GM20431 (cell line): Measurements from ENCODE around the gene NT5C3A.
"Not testable (repeated sequence)": the region's sequence is repeated elsewhere in the genome, so short reads cannot be mapped to it uniquely, and the experiment has no call there.

Experiments used
- in situ Hi-C: fragments of 300-500 bp; cut with MseI, MboI; formaldehyde crosslinking; loops from one replicate; pipeline ENCODE4 v1.15.0; 2020; ENCODE audit warnings: low sequenced_read_pairs; ENCODE audit not compliant: unreplicated experiment

NT5C3A gene

DNA sequence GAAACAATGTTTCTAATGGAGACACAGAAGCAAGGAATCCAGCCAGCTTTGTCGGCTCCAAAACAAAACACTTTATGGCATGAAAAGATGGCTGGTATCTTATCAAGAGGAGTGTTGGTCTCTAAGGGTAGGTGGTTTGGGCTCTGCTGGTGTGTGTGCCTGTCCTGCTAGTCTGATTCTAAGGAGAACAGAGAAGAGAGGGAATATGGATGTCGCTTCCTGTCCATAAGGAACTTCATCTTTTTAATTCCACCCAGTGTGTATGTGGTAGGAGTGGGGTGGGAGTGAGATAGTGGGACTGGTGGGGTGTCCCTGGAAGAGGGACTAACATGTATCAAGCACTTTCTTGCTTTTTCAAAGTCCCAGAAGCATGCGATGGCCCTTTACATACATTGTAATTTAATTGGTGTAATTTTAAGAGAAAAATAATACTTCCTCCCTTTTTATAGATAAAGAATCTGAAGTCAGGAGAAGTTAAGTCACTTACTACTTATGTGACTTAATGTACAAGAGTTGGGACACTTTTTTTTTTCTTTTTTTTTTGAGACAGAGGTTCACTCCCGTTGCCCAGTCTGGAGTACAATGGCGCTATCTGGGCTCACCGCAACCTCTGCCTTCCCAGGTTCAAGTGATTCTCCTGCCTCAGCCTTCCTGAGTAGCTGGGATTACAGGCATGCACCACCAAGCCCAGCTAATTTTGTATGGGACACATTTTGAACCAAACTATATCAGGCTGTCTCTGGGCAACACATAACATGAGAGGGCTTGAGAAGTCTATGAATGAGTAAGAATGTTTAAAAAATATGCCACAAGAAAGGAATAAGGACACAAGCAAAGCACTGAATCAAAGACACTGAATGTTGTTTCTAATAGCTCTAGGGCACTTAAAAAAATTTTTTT is 18.8 kb downstream of the NT5C3A start:
- in situ Hi-C loops, result no loop called here

DNA sequence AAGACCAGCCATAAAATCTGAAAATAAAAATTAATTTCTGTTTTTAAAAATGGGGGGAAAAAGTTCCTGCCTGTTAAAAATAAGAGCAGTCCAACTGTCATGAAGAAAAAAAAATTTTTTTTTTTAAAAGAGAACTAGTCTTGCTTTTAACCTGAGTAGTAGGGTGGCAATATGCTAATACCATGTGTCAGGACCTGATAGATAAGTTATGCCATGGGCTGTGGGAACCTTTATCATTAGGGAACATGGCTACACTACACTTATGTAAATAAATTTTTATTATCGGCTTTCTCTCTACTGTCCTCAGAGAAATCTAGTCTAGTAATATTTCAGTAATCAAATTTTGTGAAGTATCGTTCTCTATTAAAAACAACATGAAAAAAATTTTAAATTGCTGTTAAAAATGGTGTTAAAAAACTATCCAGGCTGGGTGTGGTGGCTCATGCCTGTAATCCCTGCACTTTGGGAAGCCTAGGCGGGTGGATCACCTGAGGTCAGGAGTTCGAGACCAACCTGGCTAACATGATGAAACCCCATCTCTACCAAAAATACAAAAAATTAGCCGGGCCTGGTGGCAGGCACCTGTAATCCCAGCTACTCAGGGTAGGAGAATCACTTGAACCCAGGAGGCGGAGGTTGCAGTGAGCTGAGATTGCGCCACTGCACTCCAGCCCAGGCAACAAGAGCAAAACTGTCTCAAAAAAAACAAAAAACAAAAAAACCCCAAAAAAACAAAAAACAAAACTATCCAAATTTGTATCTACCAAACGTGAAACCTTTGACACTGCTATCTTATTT is 20.7 kb downstream of the NT5C3A start:
- in situ Hi-C loops, result no loop called here

DNA sequence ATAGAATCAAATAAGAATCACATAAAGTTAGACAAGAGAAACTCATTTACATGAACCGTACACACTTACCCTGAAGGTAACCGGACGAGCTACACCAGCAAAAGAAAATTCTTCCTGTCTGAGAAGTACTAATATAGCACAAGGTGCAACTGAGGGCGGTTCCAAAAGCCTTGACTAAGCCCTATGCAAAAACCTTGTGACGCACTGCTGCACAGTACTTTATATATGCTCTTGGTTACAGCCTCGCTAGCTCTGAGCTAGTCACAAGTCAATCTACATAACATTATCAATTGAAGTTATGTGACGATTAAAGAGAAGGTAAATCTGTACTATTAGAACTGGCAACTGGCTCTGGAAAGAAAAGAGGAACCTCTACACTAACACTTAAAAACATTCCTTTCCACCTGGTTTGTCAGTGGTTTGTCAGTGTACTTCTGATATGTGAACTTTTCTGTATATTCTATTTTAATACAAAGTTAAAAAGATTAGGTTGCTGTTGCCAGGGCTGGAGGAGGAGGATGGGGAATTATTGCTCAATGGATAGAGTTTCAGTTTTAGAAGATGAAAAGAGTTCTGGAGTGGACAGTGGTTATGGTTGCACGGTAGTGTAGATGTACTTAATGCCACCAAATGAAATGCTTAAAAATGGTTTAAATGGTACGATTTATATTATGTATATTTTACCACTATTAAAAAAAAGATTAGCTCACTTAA is 21.6 kb downstream of the NT5C3A start:
- in situ Hi-C loops, result no loop called here

DNA sequence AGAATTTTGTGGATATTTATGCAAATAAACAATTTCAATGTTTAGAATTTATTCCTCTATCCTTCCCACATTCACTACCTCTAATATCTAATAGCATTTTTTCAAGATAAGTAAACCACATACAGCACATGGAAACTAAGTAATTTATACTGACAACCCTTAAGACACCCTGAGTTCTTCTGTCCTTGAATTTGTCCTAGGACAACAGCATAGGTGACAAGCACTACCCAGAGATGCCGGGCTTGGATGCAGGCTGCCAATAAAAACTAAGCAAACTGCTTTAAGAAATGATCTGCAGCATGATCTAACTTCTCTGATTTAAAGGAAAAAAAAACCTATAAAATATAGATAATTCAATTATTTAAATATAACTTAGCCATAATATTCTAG is 22.7 kb downstream of the NT5C3A start:
- in situ Hi-C loops, result no loop called here

DNA sequence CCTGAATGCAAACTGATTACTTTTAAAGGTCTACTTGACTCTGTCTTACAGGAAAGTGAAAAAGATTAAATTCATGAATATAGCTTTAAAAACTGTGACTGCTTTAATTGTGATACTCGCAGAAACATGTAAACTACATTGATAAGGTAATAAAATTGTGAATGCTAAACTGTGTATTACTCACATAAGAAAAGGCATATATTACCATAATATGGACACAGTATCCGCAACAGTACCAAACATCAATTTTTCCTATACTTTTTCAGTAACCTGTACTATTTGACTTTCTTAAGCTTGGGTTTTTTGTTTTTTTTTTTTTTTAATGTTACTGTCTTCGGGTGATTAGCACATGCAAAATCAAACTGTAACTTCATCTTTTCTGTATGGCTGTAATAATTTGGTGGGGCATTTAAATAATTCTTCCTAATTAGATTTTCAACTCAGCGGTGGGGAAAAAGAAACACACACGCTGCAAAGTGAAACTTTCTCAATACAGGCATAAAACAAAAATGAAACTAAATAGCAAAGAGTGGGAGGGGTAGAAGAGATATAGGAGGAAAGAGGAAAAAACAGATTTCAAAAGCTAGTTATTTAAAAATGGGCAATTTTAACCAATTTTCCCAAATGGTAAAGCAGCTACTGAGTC is 23.2 kb downstream of the NT5C3A start:
- in situ Hi-C loops, result no loop called here

DNA sequence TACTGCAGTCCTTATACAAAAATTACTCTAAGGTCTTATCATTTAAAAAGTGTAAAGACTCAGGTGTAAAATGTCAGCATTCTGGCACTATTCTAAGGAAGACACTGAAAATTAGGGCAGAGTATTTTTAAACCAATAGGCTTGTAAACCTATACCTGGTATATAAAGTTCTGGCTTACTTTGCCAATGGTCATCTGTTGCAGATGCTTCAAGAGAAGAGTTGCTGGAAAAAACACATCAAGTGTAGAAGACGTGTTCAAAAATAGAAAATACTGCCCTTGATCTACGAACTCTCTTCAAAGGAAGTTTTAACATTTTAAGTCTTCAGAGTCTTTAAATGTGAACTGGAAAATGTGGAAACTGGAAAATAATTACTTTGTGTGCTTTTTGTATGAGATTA is 23.9 kb downstream of the NT5C3A start:
- in situ Hi-C loops, result no loop called here

DNA sequence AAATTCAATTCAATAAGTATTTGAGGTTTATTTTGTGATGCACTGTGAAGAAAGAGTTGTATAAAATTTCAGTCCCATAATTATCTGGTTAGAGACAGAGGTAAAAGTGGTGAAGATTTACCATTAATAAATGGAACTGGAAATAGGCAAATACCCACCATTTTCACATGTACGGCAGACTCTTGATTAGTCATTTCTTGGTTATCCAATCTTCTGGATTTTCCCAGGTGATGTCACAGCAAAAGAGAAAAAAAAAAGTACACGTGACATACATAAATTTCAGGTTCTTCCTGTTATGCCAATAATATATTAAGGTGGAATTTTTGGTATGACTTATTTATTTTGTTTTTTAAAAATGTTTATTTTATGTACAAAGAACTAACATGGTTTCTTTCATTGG is 26.8 kb downstream of the NT5C3A start:
- in situ Hi-C loops, result no loop called here

DNA sequence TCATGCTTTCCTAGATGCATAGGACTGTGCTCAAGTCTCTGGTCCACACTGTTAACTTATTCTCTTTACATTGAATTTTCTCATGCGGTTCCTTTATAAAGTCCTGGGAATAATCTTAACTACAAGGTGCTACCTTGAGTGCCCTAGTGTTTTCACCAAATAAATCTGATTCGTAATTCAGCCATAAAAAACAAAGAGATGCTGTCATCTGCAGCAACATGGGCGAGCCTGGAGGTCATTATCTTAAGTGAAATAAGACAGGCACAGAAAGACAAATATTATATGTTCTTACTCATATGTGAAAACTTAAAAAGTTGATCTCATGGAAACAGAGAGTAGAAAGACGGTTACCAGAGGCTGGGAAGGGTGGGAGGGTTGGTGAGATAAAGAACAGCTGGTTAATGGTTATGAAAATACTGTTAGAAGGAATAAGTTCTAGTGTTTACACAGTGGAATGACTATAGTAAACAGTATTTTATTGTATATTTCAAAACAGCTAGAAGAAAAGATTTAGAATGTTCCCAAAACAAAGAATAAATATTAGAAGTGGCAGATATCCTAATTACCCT is 38.3 kb downstream of the NT5C3A start:
- in situ Hi-C loops, result no loop called here

DNA sequence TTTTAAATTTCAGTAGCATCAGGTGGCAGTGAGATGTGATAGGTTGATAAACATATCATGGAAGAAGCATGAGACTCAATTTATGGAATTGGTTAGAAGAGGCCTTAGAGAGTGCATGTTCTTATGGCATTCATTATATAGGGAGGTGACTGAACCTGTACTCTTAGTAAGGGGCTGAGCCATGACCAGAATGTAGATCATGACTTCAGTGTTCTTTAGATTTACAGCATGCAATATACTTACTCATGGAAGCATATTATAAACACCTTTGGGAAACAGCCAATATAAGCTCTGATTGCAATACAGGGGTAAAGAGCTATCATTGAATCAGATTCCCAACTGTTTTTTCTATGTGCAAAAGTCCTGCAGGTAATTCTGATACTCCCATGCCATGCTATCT is 50.2 kb downstream of the NT5C3A start:
- in situ Hi-C loops, result no loop called here

DNA sequence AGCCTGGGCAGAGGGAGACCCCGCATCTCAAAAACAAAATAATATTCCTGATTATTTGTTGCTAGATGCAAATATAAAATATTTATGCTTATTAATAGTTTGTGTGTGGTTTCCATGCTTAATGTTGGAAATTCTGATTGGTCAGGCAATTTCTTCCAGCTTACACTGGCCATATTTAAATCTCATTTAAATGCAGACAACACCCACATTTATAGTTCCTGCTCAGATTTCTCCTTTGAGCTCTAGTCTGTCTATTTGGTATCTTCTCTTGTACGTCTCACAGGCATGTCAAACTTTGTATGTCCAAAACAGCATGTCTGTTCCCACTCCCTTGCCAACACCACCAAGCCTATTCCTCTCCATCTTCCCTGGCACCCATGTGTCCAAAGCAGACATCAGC is 52.8 kb downstream of the NT5C3A start:
- in situ Hi-C loops, result no loop called here

DNA sequence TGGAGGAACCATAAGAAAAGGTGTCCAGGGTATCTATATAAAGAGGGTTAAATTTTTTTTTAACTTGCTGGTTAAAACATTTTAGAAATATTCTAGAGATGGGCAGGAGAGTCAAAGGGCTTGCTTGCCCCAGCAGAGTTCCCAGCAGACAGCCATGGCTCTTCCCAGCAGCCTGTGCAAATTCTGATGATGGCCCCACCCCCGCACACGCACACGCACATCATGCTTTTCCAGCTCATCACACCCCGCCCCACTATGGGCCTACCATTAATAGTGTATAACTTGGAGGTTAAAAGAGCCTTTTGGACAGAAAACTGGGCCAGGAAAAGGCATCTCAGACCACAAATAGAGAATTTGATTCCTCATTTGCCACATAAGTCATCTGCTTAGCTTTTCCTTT is 56.9 kb downstream of the NT5C3A start:
- in situ Hi-C loops, result not testable (repeated sequence)

DNA sequence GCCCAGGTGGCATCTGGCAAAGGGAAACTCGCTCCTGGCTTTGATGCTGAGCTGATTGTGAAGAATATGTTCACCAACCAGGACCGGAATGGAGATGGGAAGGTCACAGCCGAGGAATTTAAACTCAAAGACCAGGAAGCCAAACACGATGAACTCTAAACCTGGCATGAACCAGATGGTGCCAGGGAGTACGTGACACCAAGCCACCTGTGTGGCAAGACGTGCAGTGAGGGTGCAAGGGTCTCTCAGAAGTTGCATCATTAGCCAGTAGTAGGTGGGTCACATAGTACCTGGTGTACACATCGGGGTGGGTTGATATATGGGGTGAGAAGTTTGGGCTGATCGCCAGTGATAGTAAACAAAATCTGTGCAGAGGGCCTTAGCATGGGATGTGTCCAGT is 57.4 kb downstream of the NT5C3A start:
- in situ Hi-C loops, result not testable (repeated sequence)

DNA sequence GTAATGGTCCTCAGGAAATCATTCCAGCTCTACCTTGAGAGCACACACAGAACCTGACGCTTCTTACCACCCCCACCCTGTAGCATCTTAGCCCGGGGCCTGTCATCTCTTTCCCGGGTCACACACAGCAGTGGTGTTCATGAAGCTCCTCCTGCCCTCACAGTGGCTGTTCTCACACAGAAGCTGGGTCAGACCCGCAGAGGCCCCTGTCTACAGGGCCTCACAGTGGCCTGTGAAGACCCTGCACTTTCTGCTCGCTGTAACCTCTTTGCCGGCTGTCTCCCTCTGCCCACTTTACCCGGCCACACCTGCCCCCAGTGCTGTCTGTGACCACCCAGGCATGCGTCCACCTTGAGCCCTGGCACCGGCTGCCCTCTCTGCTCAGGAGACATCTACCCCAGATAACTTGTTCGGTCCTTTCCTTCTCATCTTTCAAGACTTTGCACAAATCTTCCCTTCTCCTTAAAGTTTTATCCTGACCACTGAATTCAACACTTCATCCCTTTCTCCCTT is 58.4 kb downstream of the NT5C3A start:
- in situ Hi-C loops, result not testable (repeated sequence)

DNA sequence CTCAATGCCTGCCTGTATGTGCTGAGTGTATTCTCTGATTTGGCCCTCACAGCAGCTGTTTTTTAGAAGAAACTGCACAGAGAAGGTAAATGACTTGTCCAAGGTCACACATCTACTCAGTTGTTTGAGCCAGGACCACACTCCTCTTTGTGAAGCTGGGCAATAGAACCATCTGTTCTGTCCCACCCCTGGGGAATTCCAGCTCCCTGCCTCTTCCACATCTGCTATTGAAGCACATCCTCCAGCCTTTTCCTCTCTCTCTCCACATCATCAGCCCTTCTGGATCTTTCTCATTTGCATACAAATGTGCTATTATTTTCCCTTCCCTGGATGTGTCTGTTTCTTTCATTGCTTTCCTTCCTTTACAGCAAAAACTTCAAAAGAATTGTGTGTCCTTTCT is 59.5 kb downstream of the NT5C3A start:
- in situ Hi-C loops, result not testable (repeated sequence)

DNA sequence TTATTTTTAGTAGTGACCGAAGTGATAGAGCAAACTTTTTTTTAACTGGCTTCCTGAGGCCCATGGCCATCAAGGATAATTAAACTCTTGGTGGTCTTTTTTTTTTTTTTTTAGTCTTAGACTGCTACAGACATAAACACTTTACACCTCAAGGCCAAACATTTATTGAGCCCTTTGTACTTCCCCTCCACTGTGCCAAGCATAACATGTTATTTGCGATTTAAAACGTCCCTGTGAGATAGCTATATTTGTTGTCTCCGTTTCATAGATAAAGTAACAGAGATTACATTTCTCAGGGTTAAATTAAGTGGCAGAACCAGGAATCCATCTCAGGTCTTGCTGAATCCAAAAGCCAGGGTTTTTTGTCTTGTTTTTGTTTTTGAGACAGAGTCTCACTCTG is 63.2 kb downstream of the NT5C3A start:
- in situ Hi-C loops, result not testable (repeated sequence)

DNA sequence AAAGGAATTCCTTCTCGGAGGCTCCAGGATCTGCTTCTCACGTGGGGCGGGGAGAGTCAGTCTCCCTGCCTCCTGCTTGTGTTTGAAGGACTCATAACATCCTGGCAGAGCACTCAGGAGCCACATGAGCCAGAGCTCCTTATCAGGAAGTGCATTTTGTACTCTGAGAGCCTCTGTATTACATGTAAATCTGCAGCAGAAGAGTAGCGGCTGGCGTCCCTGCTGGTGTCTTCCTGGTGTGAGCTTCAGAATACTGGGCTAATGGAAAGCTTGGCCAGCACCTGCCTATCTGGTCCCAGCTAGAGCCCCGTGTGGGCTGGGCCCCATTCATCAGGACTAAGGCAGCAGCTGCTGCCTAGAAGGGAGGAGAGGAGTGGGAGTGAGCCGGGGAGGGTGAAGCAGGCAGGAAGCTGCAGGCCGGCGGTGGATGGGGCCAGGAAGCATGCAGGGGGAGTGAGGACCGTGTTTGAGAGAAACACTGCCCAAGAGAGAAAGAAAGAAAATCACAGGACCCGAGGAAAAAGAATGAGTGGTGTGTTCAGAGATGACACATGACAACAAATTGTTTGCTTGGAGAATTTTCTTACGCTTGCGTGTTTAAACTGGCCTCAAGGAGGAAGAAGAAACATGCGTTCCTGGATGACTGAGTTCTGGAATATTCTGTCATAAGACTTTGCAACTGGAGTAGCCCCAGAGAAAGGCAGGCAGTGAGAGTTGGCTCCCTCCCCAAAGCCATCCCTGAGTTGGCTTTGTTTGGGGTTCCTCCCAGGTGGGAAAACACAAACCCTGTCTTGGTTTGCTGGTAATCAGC is 64.0 kb downstream of the NT5C3A start:
- in situ Hi-C loops, result not testable (repeated sequence)

DNA sequence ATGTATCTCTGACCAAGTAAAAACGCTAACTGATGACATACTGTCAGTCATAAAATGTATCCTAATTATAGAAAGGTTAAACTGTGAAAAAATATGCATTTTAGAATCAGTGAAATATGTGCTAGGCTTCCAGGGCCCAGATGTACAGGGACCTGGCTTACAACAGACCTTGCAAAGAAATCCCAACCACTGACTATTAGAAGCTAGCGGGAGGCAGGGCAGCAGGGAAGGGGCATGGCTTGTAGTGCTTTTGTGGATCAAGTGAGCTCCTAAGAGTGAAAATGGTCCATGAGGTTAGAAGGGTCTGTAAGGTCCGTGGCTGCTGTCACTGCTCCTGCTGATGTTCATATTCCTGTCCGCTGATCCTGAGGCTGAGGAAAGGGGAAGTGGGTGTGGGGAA is 64.6 kb downstream of the NT5C3A start:
- in situ Hi-C loops, result not testable (repeated sequence)

DNA sequence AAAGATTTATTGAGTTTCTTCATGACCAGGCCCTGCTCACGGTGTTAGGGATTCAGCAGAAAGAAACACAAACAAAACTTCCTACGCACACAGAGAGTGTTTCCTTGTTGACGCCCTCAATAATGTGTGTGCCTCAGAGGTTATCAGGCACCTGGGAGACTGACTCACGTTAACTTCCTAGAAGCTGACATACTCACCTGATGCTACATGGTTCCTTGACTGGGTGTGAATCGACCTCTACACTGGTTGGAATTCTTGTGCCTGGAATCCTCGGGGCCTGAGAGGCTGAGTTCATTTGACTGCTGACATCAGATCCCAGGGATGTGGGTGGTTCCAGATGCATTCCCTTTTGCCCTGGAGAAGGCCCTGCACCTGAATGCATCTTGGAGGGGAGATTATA is 69.8 kb downstream of the NT5C3A start:
- in situ Hi-C loops, result not testable (repeated sequence)
